ENCODE data around the gene PDLIM7.

DNA sequence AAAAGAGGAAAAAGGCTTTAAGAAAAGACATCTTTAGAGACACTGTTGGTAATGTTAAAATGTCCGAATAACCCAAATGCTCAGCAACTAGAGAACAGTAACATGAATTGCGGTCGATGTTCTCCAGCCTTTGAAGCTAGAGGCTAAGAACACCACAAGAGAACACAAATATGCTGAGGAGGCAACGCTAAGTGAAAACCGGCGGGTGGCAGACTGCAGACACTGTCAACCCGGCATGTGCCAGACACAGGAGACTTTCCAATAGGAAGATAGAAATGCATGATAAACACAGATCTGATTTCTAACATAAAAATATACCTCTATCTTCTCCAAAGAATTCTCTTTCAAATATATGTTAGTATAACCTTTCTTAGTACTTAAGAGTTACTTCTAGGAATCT is 37.7 kb upstream of the PDLIM7 start:
- no peak for TF ChIP-seq CTCF (IDR thresholded peaks at IDR 0.05 in 2 of 3, conservative IDR thresholded peaks at IDR 0.05 in 1 of 3; ENCODE audit: control insufficient read depth in 2 of 3, extremely low read depth in 1 of 3, insufficient read depth in 1 of 3, low read depth in 3 of 3, low read length in 3 of 3)
- TF ChIP-seq USF1 (IDR thresholded peaks at IDR 0.05; ENCODE audit: borderline replicate concordance, extremely low read length, insufficient read depth, low read depth, low read length): no peak
- no peak for TF ChIP-seq PML (IDR thresholded peaks at IDR 0.05; ENCODE audit: low read length)
- TF ChIP-seq POLR2A (IDR thresholded peaks at IDR 0.05; ENCODE audit: low read depth, low read length): no peak
- TF ChIP-seq, protein P1, sequence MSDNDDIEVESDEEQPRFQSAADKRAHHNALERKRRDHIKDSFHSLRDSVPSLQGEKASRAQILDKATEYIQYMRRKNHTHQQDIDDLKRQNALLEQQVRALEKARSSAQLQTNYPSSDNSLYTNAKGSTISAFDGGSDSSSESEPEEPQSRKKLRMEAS (IDR thresholded peaks at IDR 0.05; ENCODE audit: low read depth, low read length): no peak
- no peak for TF ChIP-seq NR2C2 (IDR thresholded peaks at IDR 0.05; ENCODE audit: borderline replicate concordance, control insufficient read depth, insufficient read length, low read depth)

Data from GM12878 (cell line).